Breast epithelium (tissue), 3 donors: ENCODE measurements around the gene STOX2.

Experiments
- CTCF ChIP-seq, 3 donors: fragments of 450-650 bp; IDR thresholded peaks; one replicate each; pipeline ENCODE4 v1.5.1; 2016 to 2017; ENCODE audit warnings: antibody characterized with exemption in 3 of 3, mild to moderate bottlenecking in 3 of 3, moderate library complexity in 3 of 3
- POLR2A ChIP-seq: fragments of 450-650 bp; IDR thresholded peaks from one replicate; pipeline ENCODE4 v1.6.1; 2016; ENCODE audit warnings: antibody characterized with exemption, mild to moderate bottlenecking, moderate library complexity
- POLR2AphosphoS5 ChIP-seq, 3 donors: sonication (generic); formaldehyde crosslinking; IDR thresholded peaks; one replicate each; pipeline ENCODE4 v1.6.1; 2017; ENCODE audit warnings: antibody characterized with exemption in 3 of 3

- no peak for TF ChIP-seq POLR2AphosphoS5 (IDR thresholded peaks at IDR 0.05)
- TF ChIP-seq CTCF (IDR thresholded peaks at IDR 0.05) = no peak
- no peak for TF ChIP-seq POLR2A
Observed at GRCh38 chr4:184019076-184019475, 114.0 kb downstream of the STOX2 start.
